Thyroid gland (tissue), 4 donors: Measurements from ENCODE around the gene ZNF407.

Experiments
- POLR2A ChIP-seq, 2 donors: fragments of 450-650 bp; IDR thresholded peaks; one replicate each; pipeline ENCODE4 v1.6.1; 2017; ENCODE audit warnings: antibody characterized with exemption in 2 of 2, mild to moderate bottlenecking in 2 of 2, moderate library complexity in 1 of 2
- TF ChIP-seq, protein P1 (sequence below), 6 experiments: fragments of 200-600 bp in 3 of 6; fragments of 450-650 bp in 3 of 6; sonication (generic) in 3 of 6; IDR thresholded peaks; one replicate each; pipeline ENCODE4 v1.5.1; 2016 to 2019; ENCODE audit warnings: antibody characterized with exemption in 6 of 6, mild to moderate bottlenecking in 2 of 6, inconsistent platforms in 1 of 6, moderate library complexity in 1 of 6

GRCh38 chr18:74694436-74694835 lies 96.8 kb downstream of the ZNF407 start:
- TF ChIP-seq, protein P1, sequence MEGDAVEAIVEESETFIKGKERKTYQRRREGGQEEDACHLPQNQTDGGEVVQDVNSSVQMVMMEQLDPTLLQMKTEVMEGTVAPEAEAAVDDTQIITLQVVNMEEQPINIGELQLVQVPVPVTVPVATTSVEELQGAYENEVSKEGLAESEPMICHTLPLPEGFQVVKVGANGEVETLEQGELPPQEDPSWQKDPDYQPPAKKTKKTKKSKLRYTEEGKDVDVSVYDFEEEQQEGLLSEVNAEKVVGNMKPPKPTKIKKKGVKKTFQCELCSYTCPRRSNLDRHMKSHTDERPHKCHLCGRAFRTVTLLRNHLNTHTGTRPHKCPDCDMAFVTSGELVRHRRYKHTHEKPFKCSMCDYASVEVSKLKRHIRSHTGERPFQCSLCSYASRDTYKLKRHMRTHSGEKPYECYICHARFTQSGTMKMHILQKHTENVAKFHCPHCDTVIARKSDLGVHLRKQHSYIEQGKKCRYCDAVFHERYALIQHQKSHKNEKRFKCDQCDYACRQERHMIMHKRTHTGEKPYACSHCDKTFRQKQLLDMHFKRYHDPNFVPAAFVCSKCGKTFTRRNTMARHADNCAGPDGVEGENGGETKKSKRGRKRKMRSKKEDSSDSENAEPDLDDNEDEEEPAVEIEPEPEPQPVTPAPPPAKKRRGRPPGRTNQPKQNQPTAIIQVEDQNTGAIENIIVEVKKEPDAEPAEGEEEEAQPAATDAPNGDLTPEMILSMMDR (IDR thresholded peaks at IDR 0.05) = no peak
- no peak for TF ChIP-seq POLR2A (IDR thresholded peaks at IDR 0.05)
